Smooth muscle cell (in vitro differentiated cells): ENCODE results near the gene C2orf15. TPM values are rescaled to one million over a fixed set of nuclear protein-coding genes. Genes with fewer than 3 reads are reported as not detected.
A peak's percentile ranks its signal among the peaks of the same experiment; 100 is the strongest.

Experiments used
- DNase-seq: peaks from one replicate; lab custom pipeline; 2025; ENCODE audit not compliant: unreplicated experiment; lab: John Stamatoyannopoulos, UW
- H2AFZ ChIP-seq: fragments of 200-600 bp; sonication (generic); 2 replicates; pipeline ENCODE4 v1.6.0; 2016; ENCODE audit warnings: antibody characterized with exemption, low read depth, mild to moderate bottlenecking
- H3F3A ChIP-seq: fragments of 200-600 bp; sonication (generic); 2 replicates; pipeline ENCODE4 v1.6.0; 2017; ENCODE audit warnings: antibody characterized with exemption, low read depth
- H3K27ac ChIP-seq: fragments of 200-600 bp; sonication (generic); 2 replicates; pipeline ENCODE4 v1.5.1; 2016; ENCODE audit warnings: low read depth, mild to moderate bottlenecking
- H3K27me3 ChIP-seq: fragments of 200-600 bp; sonication (generic); 2 replicates; pipeline ENCODE4 v1.6.1; 2016; ENCODE audit warnings: low read depth, mild to moderate bottlenecking
- H3K36me3 ChIP-seq: fragments of 200-600 bp; sonication (generic); 2 replicates; pipeline ENCODE4 v1.5.1; 2016; ENCODE audit warnings: low read depth
- H3K4me1 ChIP-seq: fragments of 200-600 bp; sonication (generic); 2 replicates; pipeline ENCODE4 v1.5.1; 2016; ENCODE audit warnings: low read depth
- H3K4me2 ChIP-seq: fragments of 200-600 bp; sonication (generic); 2 replicates; pipeline ENCODE4 v1.6.0; 2016; ENCODE audit warnings: mild to moderate bottlenecking
- H3K4me3 ChIP-seq: fragments of 200-600 bp; sonication (generic); 2 replicates; pipeline ENCODE4 v1.5.1; 2016; ENCODE audit warnings: mild to moderate bottlenecking
- H3K79me2 ChIP-seq: fragments of 200-600 bp; sonication (generic); 2 replicates; pipeline ENCODE4 v1.6.0; 2016; ENCODE audit warnings: low read depth, mild to moderate bottlenecking
- H3K9ac ChIP-seq: fragments of 200-600 bp; sonication (generic); 2 replicates; pipeline ENCODE4 v1.6.0; 2016; ENCODE audit warnings: low read depth
- H3K9me3 ChIP-seq: fragments of 200-600 bp; sonication (generic); replicated peaks from 2 replicates; pipeline ENCODE4 v1.5.1; 2016; ENCODE audit warnings: low read depth
- H4K20me1 ChIP-seq: fragments of 200-600 bp; sonication (generic); 2 replicates; pipeline ENCODE4 v1.6.0; 2016; ENCODE audit warnings: low read depth
- CTCF ChIP-seq: fragments of 200-600 bp; sonication (generic); IDR thresholded peaks from 2 replicates; pipeline ENCODE4 v1.5.1; 2017; ENCODE audit warnings: borderline replicate concordance, mild to moderate bottlenecking, antibody characterized with exemption; ENCODE audit not compliant: insufficient read depth, poor library complexity, severe bottlenecking
- WGBS: methylation state at CpG from one replicate; pipeline ENCODE4 v1.1.7; 2016; ENCODE audit warnings: low lambda C conversion rate; 5-methylcytosine and 5-hydroxymethylcytosine counted together
- polyA plus RNA-seq: library from polyadenylated mRNA; unstranded; fragments of >200 nt; fragmentation: Nextera tagmentation; extraction: Ambion mirVana; gene quantifications from 2 replicates; pipeline ENCODE4 v1.2.1, GENCODE V29; 2016
- total RNA-seq: library from RNA; depleted of rRNA; stranded (reverse); fragments of >200 nt; gene quantifications from 2 replicates; pipeline ENCODE4 v1.2.3, GENCODE V29; 2014

C2orf15 gene
- total and polyA plus RNA-seq, 2 experiments from 2014 or later: 0.13 TPM; not detected in 1

GRCh38 chr2:99140056-99140859 is 1.2 kb upstream of the C2orf15 start:
- H3K9ac ChIP-seq: peak overlapping the region; percentile 63
- no peak for TF ChIP-seq CTCF
- H3K9me3 ChIP-seq: no peaks in the 10 kb centered on the region
- H4K20me1 ChIP-seq: no peaks in the 10 kb centered on the region
- H3F3A ChIP-seq: no peaks in the 10 kb centered on the region
- H3K4me3 ChIP-seq: peak overlapping the region; percentile 71
- no peaks in the 10 kb centered on the region for H3K36me3 ChIP-seq
- peak overlapping the region; percentile 88 for H2AFZ ChIP-seq
- peak overlapping the region; percentile 85 for H3K4me2 ChIP-seq
- 35% methylated on average over 17 of the region's 17 CpGs for WGBS
- DNase-seq: no peak
- peak overlapping the region; percentile 43 for H3K27ac ChIP-seq
- no peaks in the 10 kb centered on the region for H3K79me2 ChIP-seq
- H3K4me1 ChIP-seq: peaks cover 13% of the 10 kb centered on the region
- H3K27me3 ChIP-seq: no peaks in the 10 kb centered on the region

GRCh38 chr2:99140860-99141109 is 722 bp upstream of the C2orf15 start:
- Histone ChIP-seq H3K9me3 (no peaks in the 10 kb centered on the region), H3K4me2 (peak overlapping the region; percentile 85), H3K27ac (peak overlapping the region; percentile 43), H3K36me3 (no peaks in the 10 kb centered on the region), H3F3A (no peaks in the 10 kb centered on the region), H3K27me3 (no peaks in the 10 kb centered on the region), H2AFZ (peak overlapping the region; percentile 88), H3K4me3 (peak overlapping the region; percentile 71), H4K20me1 (no peaks in the 10 kb centered on the region), H3K79me2 (no peaks in the 10 kb centered on the region), H3K9ac (peak overlapping the region; percentile 63), H3K4me1 (peaks cover 13% of the 10 kb centered on the region)
- no peak for TF ChIP-seq CTCF
- no peak for DNase-seq
- WGBS: 3% methylated on average over 18 of the region's 21 CpGs

- Histone ChIP-seq H3K27me3 (no peaks in the 10 kb centered on the region), H3K4me3 (no peak overlapping the region), H3K36me3 (no peaks in the 10 kb centered on the region), H3K27ac (no peak overlapping the region), H3K9ac (no peak overlapping the region), H3K4me2 (no peak overlapping the region), H3K9me3 (no peaks in the 10 kb centered on the region), H3F3A (no peaks in the 10 kb centered on the region), H4K20me1 (no peaks in the 10 kb centered on the region), H3K4me1 (peaks cover 8% of the 10 kb centered on the region), H2AFZ (no peak overlapping the region), H3K79me2 (no peaks in the 10 kb centered on the region)
- no peak for DNase-seq
- 81% methylated on average over 1 of the region's 1 CpG for WGBS
- TF ChIP-seq CTCF: no peak
These were observed 9.2 kb downstream of the C2orf15 start for GRCh38 chr2:99150706-99151105.

- Histone ChIP-seq H3K9me3 (no peaks in the 10 kb centered on the region), H3K4me2 (no peak overlapping the region), H3K27me3 (no peaks in the 10 kb centered on the region), H3K9ac (no peak overlapping the region), H4K20me1 (no peaks in the 10 kb centered on the region), H3K4me3 (no peak overlapping the region), H3K4me1 (peaks cover 10% of the 10 kb centered on the region), H3K27ac (no peak overlapping the region), H3K36me3 (no peaks in the 10 kb centered on the region), H3F3A (no peaks in the 10 kb centered on the region), H3K79me2 (no peaks in the 10 kb centered on the region), H2AFZ (no peak overlapping the region)
- DNase-seq: no peak
- WGBS: 92% methylated on average over 7 of the region's 7 CpGs
- TF ChIP-seq CTCF: no peak
These were observed 10.8 kb downstream of the C2orf15 start for GRCh38 chr2:99152199-99152895.
